Lower leg skin (tissue), 3 donors: ENCODE measurements around the gene AATK.

Source experiments
- POLR2A ChIP-seq, 2 donors: fragments of 450-650 bp; IDR thresholded peaks; one replicate each; pipeline ENCODE4 v1.6.1; 2016 to 2017; ENCODE audit warnings: antibody characterized with exemption in 2 of 2, mild to moderate bottlenecking in 1 of 2, moderate library complexity in 1 of 2
- TF ChIP-seq, protein P1 (sequence below), 3 donors: fragments of 450-650 bp; IDR thresholded peaks; one replicate each; pipeline ENCODE4 v1.5.1; 2016; ENCODE audit warnings: antibody characterized with exemption in 3 of 3, mild to moderate bottlenecking in 3 of 3, moderate library complexity in 2 of 3

DNA sequence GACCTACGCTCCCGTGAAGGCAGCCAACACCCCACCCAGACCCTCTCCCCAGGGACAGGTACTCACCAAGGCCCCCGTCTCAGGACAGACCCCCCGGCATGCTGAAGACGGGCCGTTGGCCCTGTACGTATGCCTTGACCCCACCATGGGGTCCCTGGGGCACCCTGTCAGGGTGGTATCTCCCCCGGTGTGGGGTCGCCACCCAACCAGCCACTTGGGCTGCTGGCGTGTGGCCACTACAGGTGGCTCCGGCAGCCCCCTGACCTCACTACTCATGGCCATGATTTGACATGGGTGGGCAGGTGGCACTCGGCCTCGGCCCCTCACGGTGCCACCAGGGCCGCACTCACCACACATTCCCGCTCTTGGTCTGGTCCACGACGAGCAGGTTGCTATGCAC lies 41.6 kb downstream of the AATK start:
- TF ChIP-seq, protein P1, sequence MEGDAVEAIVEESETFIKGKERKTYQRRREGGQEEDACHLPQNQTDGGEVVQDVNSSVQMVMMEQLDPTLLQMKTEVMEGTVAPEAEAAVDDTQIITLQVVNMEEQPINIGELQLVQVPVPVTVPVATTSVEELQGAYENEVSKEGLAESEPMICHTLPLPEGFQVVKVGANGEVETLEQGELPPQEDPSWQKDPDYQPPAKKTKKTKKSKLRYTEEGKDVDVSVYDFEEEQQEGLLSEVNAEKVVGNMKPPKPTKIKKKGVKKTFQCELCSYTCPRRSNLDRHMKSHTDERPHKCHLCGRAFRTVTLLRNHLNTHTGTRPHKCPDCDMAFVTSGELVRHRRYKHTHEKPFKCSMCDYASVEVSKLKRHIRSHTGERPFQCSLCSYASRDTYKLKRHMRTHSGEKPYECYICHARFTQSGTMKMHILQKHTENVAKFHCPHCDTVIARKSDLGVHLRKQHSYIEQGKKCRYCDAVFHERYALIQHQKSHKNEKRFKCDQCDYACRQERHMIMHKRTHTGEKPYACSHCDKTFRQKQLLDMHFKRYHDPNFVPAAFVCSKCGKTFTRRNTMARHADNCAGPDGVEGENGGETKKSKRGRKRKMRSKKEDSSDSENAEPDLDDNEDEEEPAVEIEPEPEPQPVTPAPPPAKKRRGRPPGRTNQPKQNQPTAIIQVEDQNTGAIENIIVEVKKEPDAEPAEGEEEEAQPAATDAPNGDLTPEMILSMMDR (IDR thresholded peaks at IDR 0.05), result no peak
- TF ChIP-seq POLR2A (IDR thresholded peaks at IDR 0.05), result no peak
